ENCODE data around the gene NUP214.
"Not testable (repeated sequence)": the region's sequence is repeated elsewhere in the genome, so short reads cannot be mapped to it uniquely, and the experiment has no call there.

NUP214 gene

DNA sequence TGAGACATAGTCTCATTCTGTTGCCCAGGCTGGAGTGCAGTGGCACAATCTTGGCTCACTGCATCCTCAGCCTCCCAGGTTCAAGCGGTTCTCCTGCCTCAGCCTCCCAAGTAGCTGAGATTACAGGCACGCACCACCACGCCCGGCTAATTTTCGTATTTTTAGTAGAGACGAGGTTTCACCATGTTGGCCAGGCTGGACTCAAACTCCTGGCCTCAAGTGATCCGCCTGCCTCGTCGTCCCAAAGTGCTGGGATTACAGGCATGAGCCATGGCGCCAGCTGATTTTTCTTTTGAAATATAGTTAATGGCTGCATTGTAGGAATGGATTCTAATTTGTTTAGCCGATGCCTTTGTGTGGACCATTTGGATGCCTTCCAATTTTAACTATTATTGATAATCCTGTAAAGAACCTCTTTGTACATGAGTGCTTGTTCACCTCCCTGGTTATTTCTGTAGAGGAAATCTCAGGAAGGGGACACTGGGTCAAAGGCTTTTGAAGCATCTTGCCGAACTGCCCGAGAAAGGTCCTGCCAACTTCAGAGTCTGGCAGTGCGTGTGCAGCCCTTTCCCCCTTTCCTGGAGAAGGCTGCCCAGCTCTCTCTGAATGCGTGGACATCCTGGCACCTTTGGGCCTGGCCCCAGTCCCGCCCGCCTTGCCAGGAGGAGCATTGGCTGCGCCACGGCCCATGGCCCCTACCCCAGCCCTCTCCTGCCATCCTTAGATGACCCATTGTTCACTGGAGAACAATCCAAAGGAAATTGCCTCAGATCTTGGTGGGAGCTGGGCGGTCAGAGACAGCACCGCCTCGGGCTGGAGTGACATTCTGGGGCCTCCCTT lies 8.9 kb upstream of the NUP214 start:
- no peak for DNase-seq

DNA sequence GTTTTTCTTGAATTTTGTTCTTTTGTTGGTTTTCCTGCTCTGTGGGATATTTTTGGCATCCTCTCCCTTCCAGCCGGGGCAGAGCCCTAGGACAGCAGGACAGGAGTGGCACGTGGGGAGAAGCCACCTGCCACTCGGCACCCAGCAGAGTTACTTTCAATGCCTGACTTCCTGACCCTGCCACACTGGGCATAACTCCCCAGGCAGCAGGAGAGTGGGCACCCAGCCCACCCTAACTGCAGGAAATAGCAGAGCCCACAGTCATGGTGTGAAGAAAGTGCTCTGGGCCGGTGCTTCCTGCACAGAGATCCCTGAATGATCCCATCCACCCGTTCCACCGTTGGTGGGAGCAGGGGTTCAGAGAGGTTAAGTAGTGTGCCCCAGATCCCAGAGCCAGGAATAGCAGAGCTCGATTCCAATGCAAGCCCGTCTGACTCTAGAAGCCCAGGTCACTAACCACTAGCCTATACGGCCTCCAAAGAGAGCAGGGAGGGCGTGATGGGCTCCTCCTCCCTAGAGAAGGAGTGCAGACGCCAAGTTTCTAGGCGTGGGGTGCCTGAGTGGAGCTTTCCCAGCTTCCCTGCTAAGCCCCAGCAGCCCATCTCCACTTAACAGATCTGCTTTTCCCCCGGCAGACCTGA lies 8.1 kb upstream of the NUP214 start:
- DNase-seq: no peak

GRCh38 chr9:131117762-131118145 lies 7.6 kb upstream of the NUP214 start:
- DNase-seq: no peak

DNA sequence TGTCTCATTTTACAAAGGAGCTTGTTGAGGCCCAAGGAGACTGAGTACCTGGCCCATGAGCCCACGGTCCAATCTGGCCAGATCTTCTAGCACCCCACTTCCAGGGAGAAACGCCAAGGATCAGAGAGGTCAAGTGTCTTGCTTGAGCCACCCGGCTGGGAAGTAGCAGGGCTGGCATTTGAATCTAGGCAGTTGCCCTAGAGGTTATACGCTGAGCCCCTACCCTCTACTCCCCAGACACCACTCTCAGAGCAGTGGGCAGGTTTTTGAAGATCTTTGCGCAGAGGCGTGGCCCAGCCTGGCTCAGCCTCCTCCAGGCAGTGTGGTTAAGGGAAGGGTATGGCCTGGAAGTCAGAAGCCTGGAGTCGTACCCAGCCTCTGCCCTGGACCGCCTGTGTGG lies 5.8 kb upstream of the NUP214 start:
- DNase-seq: no peak

- DNase-seq: no peak
Observed at GRCh38 chr9:131120620-131121228, 4.7 kb upstream of the NUP214 start.

DNA sequence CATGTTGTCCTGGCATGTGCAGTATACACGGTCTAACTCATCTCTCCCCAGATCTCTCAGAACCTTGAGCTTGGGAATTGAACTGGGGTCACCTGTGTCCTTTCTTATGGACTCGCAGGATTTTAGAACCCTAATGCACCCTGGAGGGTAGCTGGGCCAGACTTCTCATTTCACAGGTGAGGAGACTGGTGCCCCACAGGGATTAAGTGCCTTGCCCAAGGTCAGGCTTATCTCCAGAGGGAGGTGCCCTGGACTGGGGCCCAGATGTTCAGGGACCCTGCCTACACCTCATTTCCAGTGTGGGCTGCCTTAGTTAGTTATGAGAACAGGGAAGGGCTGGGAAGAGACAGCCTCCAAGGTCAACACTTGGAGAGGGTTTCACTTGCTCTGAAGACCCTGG lies 4.0 kb upstream of the NUP214 start:
- DNase-seq: no peak

GRCh38 chr9:131122158-131122557 lies 3.2 kb upstream of the NUP214 start:
- no peak for DNase-seq

- no peak for DNase-seq
Observed at GRCh38 chr9:131125038-131125287, 423 bp upstream of the NUP214 start.

GRCh38 chr9:131126059-131126426 lies 657 bp downstream of the NUP214 start:
- DNase-seq: no peak

DNA sequence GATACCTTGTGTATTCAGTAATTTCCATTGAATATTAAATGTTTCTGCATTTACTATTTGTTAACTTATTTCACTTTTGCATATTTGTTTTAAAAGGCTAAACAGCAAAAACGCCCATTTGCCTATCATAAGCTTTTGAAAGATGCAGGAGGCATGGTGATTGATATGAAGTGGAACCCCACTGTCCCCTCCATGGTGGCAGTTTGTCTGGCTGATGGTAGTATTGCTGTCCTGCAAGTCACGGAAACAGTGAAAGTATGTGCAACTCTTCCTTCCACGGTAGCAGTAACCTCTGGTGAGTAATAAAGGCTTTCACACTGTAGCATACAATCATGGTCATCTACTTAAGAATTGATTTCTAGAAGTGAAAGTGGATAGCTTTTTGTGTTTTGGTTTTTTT lies 3.8 kb downstream of the NUP214 start:
- no peak for DNase-seq

GRCh38 chr9:131138676-131139075 lies 13.3 kb downstream of the NUP214 start:
- DNase-seq: no peak

- no peak for DNase-seq
Observed at GRCh38 chr9:131140112-131140511, 14.7 kb downstream of the NUP214 start.

- no peak for DNase-seq
Observed at GRCh38 chr9:131140550-131140949, 15.2 kb downstream of the NUP214 start.

GRCh38 chr9:131142160-131142559 lies 16.8 kb downstream of the NUP214 start:
- no peak for DNase-seq

GRCh38 chr9:131144201-131144600 lies 18.8 kb downstream of the NUP214 start:
- DNase-seq: no peak

DNA sequence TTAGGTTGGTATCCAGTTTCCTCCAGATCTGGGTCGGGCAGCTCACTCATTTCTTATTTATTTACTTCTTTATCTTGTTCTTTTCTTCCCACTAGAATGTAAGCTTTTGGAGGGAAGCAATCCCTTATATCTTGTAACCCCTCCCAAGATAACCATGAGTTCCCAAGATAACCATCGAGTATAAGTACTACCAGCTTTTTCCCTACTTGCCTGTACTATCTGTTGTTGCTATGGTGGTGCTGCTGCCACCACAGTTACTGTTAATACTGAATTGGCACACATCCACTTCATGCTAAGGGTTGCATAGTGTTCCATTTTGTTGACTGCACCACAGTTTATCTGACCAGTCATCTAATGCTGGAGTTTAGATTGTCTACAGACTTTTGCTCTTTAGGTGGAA lies 19.9 kb downstream of the NUP214 start:
- DNase-seq: no peak

- no peak for DNase-seq
Observed at GRCh38 chr9:131146186-131146585, 20.8 kb downstream of the NUP214 start.

- DNase-seq: no peak
Observed at GRCh38 chr9:131148276-131148675, 22.9 kb downstream of the NUP214 start.

DNA sequence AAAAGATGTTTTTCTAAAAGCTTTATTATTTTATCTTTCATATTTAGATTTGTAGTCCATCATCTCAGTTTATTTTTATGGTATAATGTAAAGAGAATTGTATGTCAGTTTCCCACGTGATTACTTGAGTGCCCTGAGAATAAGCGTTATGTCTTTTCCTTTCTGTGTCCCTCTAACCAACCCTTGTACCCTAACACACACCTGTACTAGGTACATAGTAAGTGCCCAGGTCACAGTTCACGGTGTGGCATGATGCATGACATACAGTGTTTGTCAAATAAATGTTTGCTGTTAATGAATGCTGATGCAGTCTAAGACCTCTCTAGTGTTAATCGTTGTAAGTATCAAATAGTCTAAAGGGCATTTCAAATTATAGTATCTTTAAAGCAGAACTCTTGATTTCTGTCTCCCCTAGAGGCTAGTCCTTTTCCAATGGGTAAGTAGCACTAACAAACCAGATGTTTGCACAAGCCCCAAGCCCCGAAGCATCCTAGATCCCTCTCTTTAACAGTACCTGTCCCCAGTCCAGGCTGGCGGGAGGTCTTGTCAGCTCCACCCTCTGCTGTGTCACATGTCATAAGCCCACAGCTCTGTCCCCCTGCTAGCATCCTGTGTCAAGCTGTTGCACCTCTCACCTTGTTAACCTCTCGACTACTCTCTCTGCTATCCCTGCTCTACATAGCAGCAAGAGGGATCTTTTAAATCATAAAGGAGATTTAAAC lies 23.7 kb downstream of the NUP214 start:
- no peak for DNase-seq

DNA sequence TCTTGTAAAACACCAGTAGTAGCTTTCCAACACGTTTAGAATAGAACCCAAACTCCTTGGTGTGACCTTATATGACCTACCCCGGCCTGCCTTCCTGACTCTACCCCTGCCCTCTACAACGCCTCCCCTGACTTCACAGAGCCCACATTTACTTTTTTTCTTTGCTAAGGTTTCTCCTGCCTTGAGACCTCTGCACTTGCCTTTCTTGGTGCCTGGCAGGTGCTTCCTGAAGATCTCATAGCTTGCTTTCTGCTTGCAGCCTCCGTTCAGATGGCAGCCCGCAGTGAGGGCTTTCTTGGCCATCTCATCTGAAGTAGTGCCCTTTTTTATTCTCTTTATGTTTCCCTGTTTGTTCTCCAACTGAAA lies 24.3 kb downstream of the NUP214 start:
- DNase-seq: no peak

GRCh38 chr9:131153595-131153994 lies 28.2 kb downstream of the NUP214 start:
- DNase-seq: no peak

DNA sequence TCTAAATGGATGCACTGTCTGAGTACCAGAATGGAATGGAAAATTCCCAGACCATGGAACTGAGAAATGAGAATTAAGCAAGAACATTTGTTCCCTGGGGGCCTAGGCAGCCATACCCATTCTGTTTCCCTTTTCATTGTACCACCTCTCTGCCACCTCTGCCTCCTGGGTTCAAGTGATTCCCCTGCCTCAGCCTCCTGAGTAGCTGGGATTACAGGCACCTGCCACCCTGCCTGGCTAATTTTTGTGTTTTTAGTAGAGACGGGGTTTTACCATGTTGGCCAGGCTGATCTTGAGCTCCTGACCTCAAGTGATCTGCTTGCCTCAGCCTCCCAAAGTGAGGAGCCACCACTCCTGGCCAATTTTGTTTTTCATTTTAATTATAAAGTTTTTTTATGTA lies 33.3 kb downstream of the NUP214 start:
- not testable (repeated sequence) for DNase-seq

- no peak for DNase-seq
Observed at GRCh38 chr9:131160416-131161112, 35.2 kb downstream of the NUP214 start.

All from amniotic stem cell (primary cell).